Measurements from ENCODE around the gene LEMD2. TPM values are rescaled to one million over a fixed set of nuclear protein-coding genes. Genes with fewer than 3 reads are reported as not detected.

Gene LEMD2
- total and polyA plus RNA-seq, 2 donors (not counting 3 experiments of a cell fraction or from before 2014, with no cell fraction given), result 61.1 to 81.8 TPM

DNA sequence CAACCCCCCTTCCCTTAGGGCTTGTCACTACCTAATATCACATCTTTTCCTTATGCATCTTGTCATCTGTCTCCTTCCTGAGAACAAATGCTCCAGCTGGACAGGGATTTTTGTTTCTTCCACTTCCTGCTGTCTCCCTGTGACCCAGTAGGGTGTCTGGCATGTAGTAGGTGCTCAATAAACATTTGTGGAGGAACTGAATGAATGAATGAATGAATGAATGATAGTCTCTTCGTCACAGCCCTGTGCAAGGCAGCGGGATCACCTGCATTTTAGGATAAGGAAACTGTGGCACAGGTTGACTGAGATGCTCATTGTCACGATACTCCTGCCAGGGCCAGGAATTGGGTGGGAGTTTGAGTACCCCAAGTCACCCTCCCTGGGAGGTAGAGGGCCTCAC lies 14.2 kb downstream of the LEMD2 start:
- no peaks in the 10 kb centered on the region for H3K9me3 ChIP-seq (replicated peaks; ENCODE audit: control insufficient read depth, insufficient read depth, low read length)
- dilution Hi-C loops (cut with MboI; ENCODE audit: extremely low pct_ligation_motif_present, low sequenced_read_pairs) (no loop called here), intact Hi-C loops (cut with micrococcal nuclease) (no loop called here)
- BruUV-seq (replicated peaks), result no TSS peak
- CTCF ChIA-PET, result interaction anchor here (1.2 to 5.8 kb wide), 2 partner anchors 31 to 280 kb away, joined by 3 to 33 read pairs; no protein-coding TSS in a partner anchor
- no peaks in the 10 kb centered on the region for H3K27me3 ChIP-seq (ENCODE audit: control insufficient read depth in 2 of 2, insufficient read depth in 2 of 2, low read length in 2 of 2)
- TF ChIP-seq MYC (IDR thresholded peaks at IDR 0.05; ENCODE audit: low read depth, low read length) (no peak), GATA2 (IDR thresholded peaks at IDR 0.05; ENCODE audit: insufficient read depth, insufficient read length, low read depth, low read length) (no peak), EZH2 (IDR thresholded peaks at IDR 0.05; ENCODE audit: borderline replicate concordance, low read depth, low read length, severe bottlenecking) (no peak), FOS (IDR thresholded peaks at IDR 0.05; ENCODE audit: borderline replicate concordance, insufficient read depth, low read length) (no peak), POLR2A (IDR thresholded peaks at IDR 0.05; ENCODE audit: low read depth, low read length) (no peak), JUN (IDR thresholded peaks at IDR 0.05; ENCODE audit: borderline replicate concordance, insufficient read depth, insufficient read length, low read depth) (no peak)
- TF ChIP-seq, protein P1, sequence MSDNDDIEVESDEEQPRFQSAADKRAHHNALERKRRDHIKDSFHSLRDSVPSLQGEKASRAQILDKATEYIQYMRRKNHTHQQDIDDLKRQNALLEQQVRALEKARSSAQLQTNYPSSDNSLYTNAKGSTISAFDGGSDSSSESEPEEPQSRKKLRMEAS (IDR thresholded peaks at IDR 0.05; ENCODE audit: insufficient read depth, insufficient read length), result no peak
- no peak overlapping the region for H3K27ac ChIP-seq (ENCODE audit: insufficient read depth, low read depth, low read length)
- H3K9ac ChIP-seq (replicated peaks; ENCODE audit: extremely low read depth, insufficient read depth, low read length), result no peak overlapping the region
- H2AFZ ChIP-seq (ENCODE audit: low read depth, low read length), result no peak overlapping the region
- no peak for FAIRE-seq
- POLR2A ChIA-PET, result no interaction called here
- no peaks in the 10 kb centered on the region for H3K9me1 ChIP-seq (replicated peaks; ENCODE audit: control insufficient read depth, extremely low read depth, insufficient read depth, low read length)
- peaks cover 34 to 48% of the 10 kb centered on the region in 2 experiments for H3K36me3 ChIP-seq (ENCODE audit: control insufficient read depth in 2 of 2, extremely low read depth in 1 of 2, insufficient read depth in 2 of 2, low read length in 2 of 2)
- peaks cover 2% of the 10 kb centered on the region for H3K79me2 ChIP-seq (ENCODE audit: control insufficient read depth, insufficient read depth, low read length)
- H3K4me3 ChIP-seq (replicated peaks in 1 of 3; ENCODE audit: insufficient read depth in 1 of 3, low read depth in 1 of 3, low read length in 3 of 3), result no peak overlapping the region
- H3K4me1 ChIP-seq (ENCODE audit: control insufficient read depth, extremely low read depth, insufficient read depth, low read length), result peaks cover 45% of the 10 kb centered on the region
- H4K20me1 ChIP-seq (replicated peaks; ENCODE audit: control insufficient read depth, extremely low read depth, insufficient read depth, low read length), result no peaks in the 10 kb centered on the region
- DNase-seq (ENCODE audit: low read depth, low spot score), result no peak
- no peak overlapping the region for H3K4me2 ChIP-seq (ENCODE audit: insufficient read depth, low read length)

DNA sequence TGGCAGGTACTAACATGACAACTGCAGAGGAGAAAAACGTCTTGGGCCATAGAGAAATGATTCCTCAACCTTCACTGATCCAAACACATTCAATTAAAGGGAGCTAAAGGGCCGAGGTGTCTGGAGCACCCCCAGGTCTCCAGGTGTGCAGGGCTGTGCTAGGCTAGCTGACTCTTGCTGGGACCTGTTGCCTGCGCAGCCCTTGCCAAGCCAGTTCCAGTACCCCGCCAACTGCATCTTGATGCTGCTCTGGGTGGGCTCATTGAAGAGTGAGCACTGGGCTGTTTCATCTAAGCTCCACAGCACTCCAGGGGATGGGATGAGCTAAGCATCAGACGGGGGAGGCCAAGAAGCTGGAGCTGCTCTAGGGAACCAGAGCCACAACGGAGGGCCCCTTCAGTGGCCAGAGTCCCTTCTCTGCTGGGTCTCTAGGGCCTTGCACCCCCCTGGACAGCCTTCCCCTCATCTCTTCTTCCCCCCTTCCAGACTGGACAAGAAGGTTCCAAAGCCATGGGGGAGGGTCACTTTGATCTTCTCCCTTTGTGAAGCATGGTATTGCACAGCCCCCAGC lies 15.9 kb downstream of the LEMD2 start:
- H3K79me2 ChIP-seq (ENCODE audit: control insufficient read depth, insufficient read depth, low read length), result no peaks in the 10 kb centered on the region
- intact Hi-C loops (cut with micrococcal nuclease) (no loop called here), dilution Hi-C loops (cut with MboI; ENCODE audit: extremely low pct_ligation_motif_present, low sequenced_read_pairs) (no loop called here)
- ChIA-PET CTCF (interaction anchor here (1.0 to 9.0 kb wide), 7 partner anchors 12 to 282 kb away, joined by 3 to 286 read pairs (median 23); partner anchors contain the start of gene LEMD2), POLR2A (interaction anchor here (2.4 to 4.7 kb wide), 2 partner anchors 8 to 13 kb away, joined by 22 to 25 read pairs; partner anchors contain the start of gene LEMD2)
- H4K20me1 ChIP-seq (replicated peaks; ENCODE audit: control insufficient read depth, extremely low read depth, insufficient read depth, low read length), result no peaks in the 10 kb centered on the region
- H3K4me1 ChIP-seq (ENCODE audit: control insufficient read depth, extremely low read depth, insufficient read depth, low read length), result peaks cover 45% of the 10 kb centered on the region
- H3K4me2 ChIP-seq (ENCODE audit: insufficient read depth, low read length), result no peak overlapping the region
- H3K27ac ChIP-seq (ENCODE audit: insufficient read depth, low read depth, low read length), result peak overlapping the region; percentile 6
- no peak overlapping the region for H2AFZ ChIP-seq (ENCODE audit: low read depth, low read length)
- FAIRE-seq (no peak), DNase-seq (ENCODE audit: low read depth, low spot score) (no peak)
- H3K9me1 ChIP-seq (replicated peaks; ENCODE audit: control insufficient read depth, extremely low read depth, insufficient read depth, low read length), result no peaks in the 10 kb centered on the region
- no peaks in the 10 kb centered on the region for H3K9me3 ChIP-seq (replicated peaks; ENCODE audit: control insufficient read depth, insufficient read depth, low read length)
- no TSS peak for BruUV-seq (replicated peaks)
- TF ChIP-seq JUN (IDR thresholded peaks at IDR 0.05; ENCODE audit: borderline replicate concordance, insufficient read depth, insufficient read length, low read depth) (no peak), EZH2 (IDR thresholded peaks at IDR 0.05; ENCODE audit: borderline replicate concordance, low read depth, low read length, severe bottlenecking) (no peak), POLR2AphosphoS5 (IDR thresholded peaks at IDR 0.05; ENCODE audit: insufficient read depth, low read depth, low read length) (no peak)
- no peak overlapping the region for H3K4me3 ChIP-seq (replicated peaks in 1 of 3; ENCODE audit: insufficient read depth in 1 of 3, low read depth in 1 of 3, low read length in 3 of 3)
- peaks cover 19 to 36% of the 10 kb centered on the region in 2 experiments for H3K36me3 ChIP-seq (ENCODE audit: control insufficient read depth in 2 of 2, extremely low read depth in 1 of 2, insufficient read depth in 2 of 2, low read length in 2 of 2)
- H3K9ac ChIP-seq (replicated peaks; ENCODE audit: extremely low read depth, insufficient read depth, low read length), result no peak overlapping the region
- H3K27me3 ChIP-seq (ENCODE audit: control insufficient read depth in 2 of 2, insufficient read depth in 2 of 2, low read length in 2 of 2), result no peaks in the 10 kb centered on the region
